ENCODE data around the gene PPIH.
"Not testable (repeated sequence)": the region's sequence is repeated elsewhere in the genome, so short reads cannot be mapped to it uniquely, and the experiment has no call there.

Gene PPIH

DNA sequence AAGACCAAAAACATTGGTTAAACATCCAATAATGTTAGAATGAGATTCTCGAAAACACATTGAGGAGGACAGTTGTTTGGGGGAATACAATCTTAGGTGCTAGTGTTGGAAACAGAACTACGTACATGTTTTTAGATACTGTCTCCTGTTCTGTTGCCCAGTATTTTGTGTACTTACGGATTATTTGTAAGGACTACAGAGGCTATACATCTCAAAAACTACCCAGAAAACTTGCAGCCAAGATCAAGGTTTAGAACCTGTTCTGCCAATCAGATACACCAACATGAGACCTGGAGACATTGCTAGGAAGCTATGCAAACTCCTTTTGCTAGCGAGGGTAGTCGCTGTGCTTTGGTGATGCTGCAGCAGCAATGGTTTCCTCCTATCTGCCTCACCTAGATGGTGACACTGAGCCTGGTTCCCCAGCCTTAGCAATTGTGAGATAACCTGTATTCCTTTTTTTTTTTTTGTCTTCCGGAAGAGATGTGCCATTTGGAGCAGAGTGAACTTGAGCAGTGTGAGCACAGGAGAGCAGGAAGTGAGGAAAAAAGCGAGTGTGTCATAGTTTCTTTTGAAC lies 45.8 kb downstream of the PPIH start:
- no peak for DNase-seq (ENCODE audit: extremely low read depth, insufficient read length)
- Histone ChIP-seq H3K4me3 (replicated peaks; ENCODE audit: low read depth, low read length) (no peak overlapping the region), H3K27me3 (replicated peaks; ENCODE audit: control insufficient read depth, insufficient read depth, low read length) (no peaks in the 10 kb centered on the region), H3K36me3 (ENCODE audit: control insufficient read depth, insufficient read depth, low read length) (peaks cover 21% of the 10 kb centered on the region)
- TF ChIP-seq, protein P1, sequence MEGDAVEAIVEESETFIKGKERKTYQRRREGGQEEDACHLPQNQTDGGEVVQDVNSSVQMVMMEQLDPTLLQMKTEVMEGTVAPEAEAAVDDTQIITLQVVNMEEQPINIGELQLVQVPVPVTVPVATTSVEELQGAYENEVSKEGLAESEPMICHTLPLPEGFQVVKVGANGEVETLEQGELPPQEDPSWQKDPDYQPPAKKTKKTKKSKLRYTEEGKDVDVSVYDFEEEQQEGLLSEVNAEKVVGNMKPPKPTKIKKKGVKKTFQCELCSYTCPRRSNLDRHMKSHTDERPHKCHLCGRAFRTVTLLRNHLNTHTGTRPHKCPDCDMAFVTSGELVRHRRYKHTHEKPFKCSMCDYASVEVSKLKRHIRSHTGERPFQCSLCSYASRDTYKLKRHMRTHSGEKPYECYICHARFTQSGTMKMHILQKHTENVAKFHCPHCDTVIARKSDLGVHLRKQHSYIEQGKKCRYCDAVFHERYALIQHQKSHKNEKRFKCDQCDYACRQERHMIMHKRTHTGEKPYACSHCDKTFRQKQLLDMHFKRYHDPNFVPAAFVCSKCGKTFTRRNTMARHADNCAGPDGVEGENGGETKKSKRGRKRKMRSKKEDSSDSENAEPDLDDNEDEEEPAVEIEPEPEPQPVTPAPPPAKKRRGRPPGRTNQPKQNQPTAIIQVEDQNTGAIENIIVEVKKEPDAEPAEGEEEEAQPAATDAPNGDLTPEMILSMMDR (IDR thresholded peaks at IDR 0.05; ENCODE audit: insufficient read depth, low read length, poor library complexity, severe bottlenecking): no peak

- not testable (repeated sequence) for H3K36me3 ChIP-seq (ENCODE audit: control insufficient read depth, insufficient read depth, low read length); DNase-seq (ENCODE audit: extremely low read depth, insufficient read length); H3K4me3 ChIP-seq (replicated peaks; ENCODE audit: low read depth, low read length); H3K27me3 ChIP-seq (replicated peaks; ENCODE audit: control insufficient read depth, insufficient read depth, low read length)
These were observed 54.6 kb downstream of the PPIH start for GRCh38 chr1:42712808-42713207.

DNA sequence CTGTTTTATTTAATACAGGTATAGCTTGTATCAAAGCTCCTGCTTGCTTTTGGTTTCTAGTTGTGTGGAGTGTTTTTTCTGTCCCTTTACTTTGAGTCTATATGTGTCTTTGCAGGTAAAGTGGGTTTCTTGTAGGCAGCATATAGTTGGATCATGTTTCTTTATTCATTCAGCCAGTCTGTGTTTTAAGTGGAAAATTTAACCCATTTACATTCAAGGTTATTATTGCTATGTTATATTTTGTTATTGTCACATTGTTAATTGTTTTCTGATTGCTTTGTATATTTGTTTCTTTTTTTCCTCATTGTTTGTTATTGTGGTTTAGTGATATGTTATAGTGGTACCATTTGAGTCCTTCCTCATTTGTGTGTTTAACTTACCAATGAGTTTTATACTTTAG lies 55.1 kb downstream of the PPIH start:
- H3K36me3 ChIP-seq (ENCODE audit: control insufficient read depth, insufficient read depth, low read length): peaks cover 2% of the 10 kb centered on the region
- H3K27me3 ChIP-seq (replicated peaks; ENCODE audit: control insufficient read depth, insufficient read depth, low read length): no peaks in the 10 kb centered on the region
- no peak for DNase-seq (ENCODE audit: extremely low read depth, insufficient read length)
- TF ChIP-seq, protein P1 (IDR thresholded peaks at IDR 0.05; ENCODE audit: insufficient read depth, low read length, poor library complexity, severe bottlenecking): no peak
- no peak overlapping the region for H3K4me3 ChIP-seq (replicated peaks; ENCODE audit: low read depth, low read length)

- not testable (repeated sequence) for H3K36me3 ChIP-seq (ENCODE audit: control insufficient read depth, insufficient read depth, low read length); H3K27me3 ChIP-seq (replicated peaks; ENCODE audit: control insufficient read depth, insufficient read depth, low read length); H3K4me3 ChIP-seq (replicated peaks; ENCODE audit: low read depth, low read length); DNase-seq (ENCODE audit: extremely low read depth, insufficient read length)
These were observed 56.2 kb downstream of the PPIH start for GRCh38 chr1:42714441-42714840.

DNA sequence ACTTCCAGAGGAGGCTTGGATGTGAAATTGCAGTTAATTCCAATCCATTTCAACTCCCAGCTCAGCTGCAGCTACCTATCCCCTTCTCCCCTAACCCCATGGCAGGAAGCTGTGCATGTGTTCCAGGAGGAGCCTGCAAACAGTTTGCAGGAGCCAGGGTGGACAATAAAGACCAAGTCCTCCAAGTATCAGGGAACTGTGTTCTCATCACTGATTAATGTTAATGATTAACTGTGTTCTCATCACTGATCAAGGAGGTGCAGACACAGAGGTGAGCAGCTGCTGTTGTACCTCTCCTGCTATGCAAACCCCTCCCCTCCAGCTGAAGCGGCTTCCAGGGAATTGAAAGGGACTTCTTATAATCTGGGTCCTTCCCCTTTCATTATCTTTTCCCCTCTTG lies 62.6 kb downstream of the PPIH start:
- no peaks in the 10 kb centered on the region for H3K27me3 ChIP-seq (replicated peaks; ENCODE audit: control insufficient read depth, insufficient read depth, low read length)
- H3K36me3 ChIP-seq (ENCODE audit: control insufficient read depth, insufficient read depth, low read length): peaks cover 1% of the 10 kb centered on the region; the same call in 1 of the 2 replicates
- DNase-seq (ENCODE audit: extremely low read depth, insufficient read length): no peak
- TF ChIP-seq, protein P1 (IDR thresholded peaks at IDR 0.05; ENCODE audit: insufficient read depth, low read length, poor library complexity, severe bottlenecking): no peak
- H3K4me3 ChIP-seq (replicated peaks; ENCODE audit: low read depth, low read length): no peak overlapping the region

GRCh38 chr1:42721926-42722325 lies 63.7 kb downstream of the PPIH start:
- Histone ChIP-seq H3K4me3 (replicated peaks; ENCODE audit: low read depth, low read length) (no peak overlapping the region), H3K27me3 (replicated peaks; ENCODE audit: control insufficient read depth, insufficient read depth, low read length) (no peaks in the 10 kb centered on the region), H3K36me3 (ENCODE audit: control insufficient read depth, insufficient read depth, low read length) (peaks cover 1% of the 10 kb centered on the region; the same call in 1 of the 2 replicates)
- TF ChIP-seq, protein P1 (IDR thresholded peaks at IDR 0.05; ENCODE audit: insufficient read depth, low read length, poor library complexity, severe bottlenecking): no peak
- DNase-seq (ENCODE audit: extremely low read depth, insufficient read length): no peak

GRCh38 chr1:42722403-42722802 lies 64.2 kb downstream of the PPIH start:
- H3K36me3 ChIP-seq (ENCODE audit: control insufficient read depth, insufficient read depth, low read length); H3K4me3 ChIP-seq (replicated peaks; ENCODE audit: low read depth, low read length); DNase-seq (ENCODE audit: extremely low read depth, insufficient read length); H3K27me3 ChIP-seq (replicated peaks; ENCODE audit: control insufficient read depth, insufficient read depth, low read length): not testable (repeated sequence)

Data from GM06990 (cell line).